ENCODE measurements around the gene REG4. TPM values are rescaled to one million over a fixed set of nuclear protein-coding genes. Genes with fewer than 3 reads are reported as not detected.

The REG4 gene
- total and polyA plus RNA-seq, 2 donors (not counting 3 experiments of a cell fraction or from before 2014, with no cell fraction given): not detected

DNA sequence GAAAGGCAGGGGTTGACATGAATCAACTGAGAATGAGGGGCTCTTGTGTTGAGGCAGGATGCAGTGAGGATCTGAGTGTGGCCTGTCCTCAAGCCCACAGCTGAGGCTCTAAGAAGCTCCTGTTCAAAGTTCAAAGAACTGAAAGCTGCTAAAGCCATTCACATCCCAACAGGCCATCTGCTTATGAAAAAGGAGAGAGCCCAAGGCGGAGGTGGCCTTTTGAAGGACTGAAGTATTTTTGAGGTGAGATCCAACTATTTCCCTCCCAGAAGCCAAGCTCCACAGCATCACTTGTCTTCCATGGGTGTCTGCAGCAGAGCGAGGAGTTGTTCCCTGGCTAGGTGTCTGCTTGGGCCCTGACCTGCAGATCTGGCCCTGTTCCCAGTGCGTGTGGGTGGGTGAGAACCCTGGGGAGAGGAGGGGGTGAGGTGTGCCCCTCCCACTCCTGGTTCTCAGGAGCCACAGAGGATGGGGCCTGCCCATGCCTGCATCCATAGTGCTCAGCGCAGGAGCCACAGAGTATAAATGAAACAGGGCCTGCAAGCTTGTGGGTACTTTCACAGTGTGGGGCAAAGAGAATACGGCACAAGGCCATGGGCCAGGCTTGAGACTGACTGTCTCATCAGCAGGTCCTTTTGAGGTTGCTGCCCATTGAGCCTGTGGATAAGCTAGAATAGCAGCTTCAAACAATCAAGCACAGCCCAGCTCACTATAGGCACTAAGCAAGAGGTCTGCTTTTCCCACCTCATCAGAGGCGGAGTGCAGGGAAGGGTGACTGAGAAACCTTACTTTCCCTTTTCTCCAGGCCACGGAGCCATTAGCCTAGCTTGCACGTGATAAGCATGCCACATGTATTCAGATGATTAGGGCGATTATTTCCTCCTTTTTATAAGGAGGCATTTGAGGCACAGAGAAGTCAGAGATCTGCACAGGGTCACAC is 15.7 kb downstream of the REG4 start:
- no TSS peak for BruUV-seq (replicated peaks)
- FAIRE-seq (no peak), DNase-seq (ENCODE audit: low read depth, low spot score) (no peak)
- Histone ChIP-seq H3K4me3 (replicated peaks in 1 of 3; ENCODE audit: insufficient read depth in 1 of 3, low read depth in 1 of 3, low read length in 3 of 3) (no peak overlapping the region), H2AFZ (ENCODE audit: low read depth, low read length) (no peak overlapping the region), H3K4me1 (ENCODE audit: control insufficient read depth, extremely low read depth, insufficient read depth, low read length) (no peaks in the 10 kb centered on the region), H3K27me3 (ENCODE audit: control insufficient read depth in 2 of 2, insufficient read depth in 2 of 2, low read length in 2 of 2) (peaks cover under 1 to 7% of the 10 kb centered on the region in 2 experiments), H3K4me2 (ENCODE audit: insufficient read depth, low read length) (no peak overlapping the region), H3K27ac (ENCODE audit: insufficient read depth, low read depth, low read length) (no peak overlapping the region), H3K79me2 (ENCODE audit: control insufficient read depth, insufficient read depth, low read length) (no peaks in the 10 kb centered on the region), H4K20me1 (replicated peaks; ENCODE audit: control insufficient read depth, extremely low read depth, insufficient read depth, low read length) (no peaks in the 10 kb centered on the region), H3K9ac (replicated peaks; ENCODE audit: extremely low read depth, insufficient read depth, low read length) (no peak overlapping the region), H3K9me1 (replicated peaks; ENCODE audit: control insufficient read depth, extremely low read depth, insufficient read depth, low read length) (no peaks in the 10 kb centered on the region), H3K9me3 (replicated peaks; ENCODE audit: control insufficient read depth, insufficient read depth, low read length) (no peaks in the 10 kb centered on the region), H3K36me3 (ENCODE audit: control insufficient read depth in 2 of 2, extremely low read depth in 1 of 2, insufficient read depth in 2 of 2, low read length in 2 of 2) (no peaks in the 10 kb centered on the region)
- POLR2A ChIA-PET: no interaction called here
- CTCF ChIA-PET: interaction anchor here (1.3 to 4.0 kb wide), 3 partner anchors 13 to 16 kb away, joined by 3 to 25 read pairs (median 3); no protein-coding TSS in a partner anchor
- TF ChIP-seq, protein P1, sequence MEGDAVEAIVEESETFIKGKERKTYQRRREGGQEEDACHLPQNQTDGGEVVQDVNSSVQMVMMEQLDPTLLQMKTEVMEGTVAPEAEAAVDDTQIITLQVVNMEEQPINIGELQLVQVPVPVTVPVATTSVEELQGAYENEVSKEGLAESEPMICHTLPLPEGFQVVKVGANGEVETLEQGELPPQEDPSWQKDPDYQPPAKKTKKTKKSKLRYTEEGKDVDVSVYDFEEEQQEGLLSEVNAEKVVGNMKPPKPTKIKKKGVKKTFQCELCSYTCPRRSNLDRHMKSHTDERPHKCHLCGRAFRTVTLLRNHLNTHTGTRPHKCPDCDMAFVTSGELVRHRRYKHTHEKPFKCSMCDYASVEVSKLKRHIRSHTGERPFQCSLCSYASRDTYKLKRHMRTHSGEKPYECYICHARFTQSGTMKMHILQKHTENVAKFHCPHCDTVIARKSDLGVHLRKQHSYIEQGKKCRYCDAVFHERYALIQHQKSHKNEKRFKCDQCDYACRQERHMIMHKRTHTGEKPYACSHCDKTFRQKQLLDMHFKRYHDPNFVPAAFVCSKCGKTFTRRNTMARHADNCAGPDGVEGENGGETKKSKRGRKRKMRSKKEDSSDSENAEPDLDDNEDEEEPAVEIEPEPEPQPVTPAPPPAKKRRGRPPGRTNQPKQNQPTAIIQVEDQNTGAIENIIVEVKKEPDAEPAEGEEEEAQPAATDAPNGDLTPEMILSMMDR (IDR thresholded peaks at IDR 0.05; ENCODE audit: extremely low read depth in 1 of 2, insufficient read depth in 1 of 2, low read depth in 1 of 2, low read length in 2 of 2): no peak
- no peak for TF ChIP-seq EZH2 (IDR thresholded peaks at IDR 0.05; ENCODE audit: borderline replicate concordance, low read depth, low read length, severe bottlenecking)
- TF ChIP-seq, protein P2, sequence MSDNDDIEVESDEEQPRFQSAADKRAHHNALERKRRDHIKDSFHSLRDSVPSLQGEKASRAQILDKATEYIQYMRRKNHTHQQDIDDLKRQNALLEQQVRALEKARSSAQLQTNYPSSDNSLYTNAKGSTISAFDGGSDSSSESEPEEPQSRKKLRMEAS (IDR thresholded peaks at IDR 0.05; ENCODE audit: insufficient read depth, insufficient read length): no peak
- TF ChIP-seq POLR2AphosphoS5 (IDR thresholded peaks at IDR 0.05; ENCODE audit: insufficient read depth, low read depth, low read length): no peak
- TF ChIP-seq JUN (IDR thresholded peaks at IDR 0.05; ENCODE audit: borderline replicate concordance, insufficient read depth, insufficient read length, low read depth): no peak
- no peak for TF ChIP-seq GATA2 (IDR thresholded peaks at IDR 0.05; ENCODE audit: insufficient read depth, insufficient read length, low read depth, low read length)
- TF ChIP-seq FOS (IDR thresholded peaks at IDR 0.05; ENCODE audit: borderline replicate concordance, insufficient read depth, low read length): no peak
- intact Hi-C loops (cut with micrococcal nuclease) (no loop called here), dilution Hi-C loops (cut with MboI; ENCODE audit: extremely low pct_ligation_motif_present, low sequenced_read_pairs) (no loop called here)
